GM13977 (cell line): ENCODE measurements around the gene XPNPEP2.

ENCODE experiments used
- DNase-seq: peaks from one replicate; pipeline ENCODE4 v3.0.0; 2012; ENCODE audit warnings: low spot score
- in situ Hi-C: fragments of 300-500 bp; cut with MboI; formaldehyde crosslinking; loops from one replicate; pipeline ENCODE4 v1.12.0; 2022; ENCODE audit warnings: low sequenced_read_pairs, low pct_unique_long_range_greater_than_20kb, mixed read lengths, inconsistent platforms; ENCODE audit not compliant: unreplicated experiment
- TF ChIP-seq, protein P1 (sequence below): IDR thresholded peaks from 2 replicates; pipeline ENCODE4 v1.5.1; 2012; ENCODE audit warnings: mild to moderate bottlenecking, control low read depth; ENCODE audit not compliant: insufficient read depth; ENCODE audit errors: extremely low read depth, missing control alignments

The XPNPEP2 gene

DNA sequence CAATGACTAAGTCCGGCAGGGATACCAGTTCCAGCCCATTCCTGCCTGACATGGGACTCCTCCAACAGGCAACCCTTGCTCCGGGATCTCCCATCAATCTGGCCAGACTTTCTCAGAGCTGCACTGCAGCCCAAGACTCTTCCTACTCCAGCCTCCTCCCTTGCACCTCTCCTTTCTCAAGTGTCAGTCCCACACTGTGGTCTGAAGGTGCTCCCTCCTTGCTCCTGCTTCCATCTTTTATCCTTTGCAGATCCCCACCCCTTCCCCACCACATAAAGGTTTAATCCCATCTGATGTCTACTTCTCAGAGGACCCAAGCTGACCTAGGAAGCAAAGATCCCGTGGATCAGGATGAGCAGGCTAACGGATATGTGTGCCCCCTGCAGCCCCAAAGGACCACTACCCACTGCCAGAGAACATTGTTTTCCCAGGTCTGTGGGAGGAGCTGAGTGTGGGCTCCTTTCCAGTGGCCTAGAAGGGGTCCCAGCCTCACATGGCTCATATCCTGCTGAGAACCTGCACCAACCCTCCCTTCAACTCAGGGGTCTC, 33.3 kb upstream of the XPNPEP2 start:
- DNase-seq = no peak
- TF ChIP-seq, protein P1, sequence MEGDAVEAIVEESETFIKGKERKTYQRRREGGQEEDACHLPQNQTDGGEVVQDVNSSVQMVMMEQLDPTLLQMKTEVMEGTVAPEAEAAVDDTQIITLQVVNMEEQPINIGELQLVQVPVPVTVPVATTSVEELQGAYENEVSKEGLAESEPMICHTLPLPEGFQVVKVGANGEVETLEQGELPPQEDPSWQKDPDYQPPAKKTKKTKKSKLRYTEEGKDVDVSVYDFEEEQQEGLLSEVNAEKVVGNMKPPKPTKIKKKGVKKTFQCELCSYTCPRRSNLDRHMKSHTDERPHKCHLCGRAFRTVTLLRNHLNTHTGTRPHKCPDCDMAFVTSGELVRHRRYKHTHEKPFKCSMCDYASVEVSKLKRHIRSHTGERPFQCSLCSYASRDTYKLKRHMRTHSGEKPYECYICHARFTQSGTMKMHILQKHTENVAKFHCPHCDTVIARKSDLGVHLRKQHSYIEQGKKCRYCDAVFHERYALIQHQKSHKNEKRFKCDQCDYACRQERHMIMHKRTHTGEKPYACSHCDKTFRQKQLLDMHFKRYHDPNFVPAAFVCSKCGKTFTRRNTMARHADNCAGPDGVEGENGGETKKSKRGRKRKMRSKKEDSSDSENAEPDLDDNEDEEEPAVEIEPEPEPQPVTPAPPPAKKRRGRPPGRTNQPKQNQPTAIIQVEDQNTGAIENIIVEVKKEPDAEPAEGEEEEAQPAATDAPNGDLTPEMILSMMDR = no peak
- in situ Hi-C loops = no loop called here

DNA sequence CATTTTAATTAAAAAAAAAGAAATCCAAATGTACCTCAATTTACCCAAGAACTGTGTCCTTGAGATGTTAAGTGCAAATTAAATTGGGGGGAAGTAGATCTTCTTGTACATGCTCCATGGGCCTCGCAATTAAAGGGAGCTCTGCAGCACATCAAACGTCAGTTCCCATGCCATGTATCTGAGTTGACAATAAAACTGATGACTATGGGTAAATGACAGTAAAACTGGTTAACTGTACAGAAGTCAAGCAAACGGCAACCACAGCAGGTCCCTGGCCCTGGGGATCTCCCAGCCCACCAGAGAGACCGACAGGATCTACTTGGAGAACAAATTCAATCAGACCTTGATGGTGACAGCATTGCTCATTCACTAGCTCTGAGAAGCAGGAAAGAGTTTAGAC, 32.8 kb upstream of the XPNPEP2 start:
- TF ChIP-seq, protein P1 = no peak
- in situ Hi-C loops = no loop called here
- DNase-seq = no peak

DNA sequence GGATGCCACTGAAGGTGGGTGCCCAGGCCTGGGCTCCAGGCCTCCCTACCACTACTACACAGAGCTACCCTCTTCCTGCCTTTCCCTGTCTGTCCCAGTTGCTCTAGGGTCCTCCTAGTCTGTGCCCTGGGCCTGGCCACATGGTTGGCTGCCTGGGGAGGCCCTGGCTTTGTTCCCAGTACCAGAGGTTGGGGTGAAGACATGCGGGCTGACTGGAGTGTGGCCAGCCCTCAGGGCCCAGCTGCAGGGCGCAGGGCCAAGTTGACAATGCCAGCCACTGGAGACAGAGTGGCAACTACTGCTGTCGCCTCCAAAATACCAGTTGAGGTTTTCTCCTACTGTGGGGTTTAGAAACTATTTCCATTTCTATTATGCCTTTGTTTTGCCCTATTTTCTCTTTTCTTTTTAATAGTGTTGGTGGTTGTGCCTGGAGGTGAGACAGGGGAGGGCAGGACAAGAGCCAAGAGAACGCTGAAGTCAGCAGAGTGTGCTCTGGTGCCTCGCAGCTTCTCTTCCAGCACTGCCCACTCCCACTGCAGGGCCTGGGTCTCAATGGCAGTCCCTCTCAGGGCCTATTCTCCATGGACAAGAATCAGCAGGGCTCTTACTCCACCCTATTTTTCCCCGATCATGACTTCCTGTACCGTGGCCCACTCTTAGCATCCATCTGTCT, 32.2 kb upstream of the XPNPEP2 start:
- TF ChIP-seq, protein P1 = no peak
- in situ Hi-C loops = no loop called here
- no peak for DNase-seq

DNA sequence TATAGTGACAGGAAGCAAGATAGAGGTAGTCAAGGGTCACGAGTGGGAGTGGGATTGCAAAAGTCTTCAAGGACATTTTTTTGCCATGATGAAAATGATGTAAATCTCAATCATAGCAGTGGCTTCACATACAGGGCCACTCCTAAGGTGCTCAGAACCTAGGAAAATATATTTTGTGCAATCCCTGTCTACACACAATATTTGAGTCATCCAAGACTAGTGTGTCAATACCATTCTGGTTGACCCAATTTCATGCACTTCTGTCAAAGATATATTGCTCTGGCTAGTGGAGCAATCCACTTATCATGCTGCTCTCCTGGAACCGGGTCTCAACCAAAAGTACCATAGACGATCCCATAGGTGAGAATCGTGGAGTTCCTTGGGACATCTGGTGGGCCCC, 24.2 kb upstream of the XPNPEP2 start:
- TF ChIP-seq, protein P1 = no peak
- in situ Hi-C loops = no loop called here
- DNase-seq = no peak

DNA sequence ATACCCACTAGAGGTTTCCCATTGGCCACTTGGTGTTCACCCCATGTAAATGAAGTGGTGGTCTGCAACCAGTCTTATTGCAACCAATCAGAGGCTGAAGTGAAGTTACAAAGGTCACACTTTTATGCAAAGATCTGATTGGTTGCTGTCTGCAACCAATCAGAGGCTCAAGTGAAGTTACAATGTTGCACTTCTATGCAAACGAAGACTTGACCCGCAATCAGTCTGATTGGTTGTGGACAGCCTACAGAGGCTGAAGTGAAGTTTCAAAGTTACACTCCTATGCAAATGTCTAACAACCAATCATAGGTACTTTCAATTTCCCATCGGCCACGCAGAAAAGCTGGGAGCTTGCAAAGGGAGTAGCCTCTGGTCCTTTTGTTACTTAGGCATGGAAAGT, 22.3 kb upstream of the XPNPEP2 start:
- in situ Hi-C loops = no loop called here

DNA sequence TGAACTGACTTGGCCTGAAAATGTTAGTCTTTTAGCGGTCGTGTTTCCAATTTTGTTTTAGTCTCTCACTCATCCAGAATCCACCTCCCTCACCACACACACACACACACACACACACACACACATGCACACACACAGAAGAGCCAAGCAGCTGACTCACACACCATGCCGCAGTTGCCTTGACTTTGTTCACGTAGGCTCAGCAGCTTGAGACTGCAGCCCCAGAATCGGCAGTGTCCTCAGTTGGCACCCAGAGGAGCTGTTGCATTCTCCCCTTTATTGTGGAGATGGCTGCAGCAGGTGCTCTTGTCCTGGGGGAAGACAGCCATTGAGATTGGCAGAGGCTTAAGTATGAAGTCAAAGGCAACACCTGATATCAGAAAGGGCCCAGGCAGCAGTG, 20.9 kb upstream of the XPNPEP2 start:
- TF ChIP-seq, protein P1 = no peak
- in situ Hi-C loops = no loop called here
- DNase-seq = no peak

More for the DNA sequence above, 22.3 kb upstream of the XPNPEP2 start:
- no peak for DNase-seq
- TF ChIP-seq, protein P1 = no peak
